HG03378 (cell line): ENCODE data around the gene NEFH.
"Not testable (repeated sequence)": the region's sequence is repeated elsewhere in the genome, so short reads cannot be mapped to it uniquely, and the experiment has no call there.

Source experiments
- ATAC-seq: cut with Tn5 transposase; IDR thresholded peaks from one replicate; pipeline ENCODE4 v1.9.1; 2021; ENCODE audit warnings: mild to moderate bottlenecking, moderate library complexity; ENCODE audit not compliant: unreplicated experiment

Gene NEFH

DNA sequence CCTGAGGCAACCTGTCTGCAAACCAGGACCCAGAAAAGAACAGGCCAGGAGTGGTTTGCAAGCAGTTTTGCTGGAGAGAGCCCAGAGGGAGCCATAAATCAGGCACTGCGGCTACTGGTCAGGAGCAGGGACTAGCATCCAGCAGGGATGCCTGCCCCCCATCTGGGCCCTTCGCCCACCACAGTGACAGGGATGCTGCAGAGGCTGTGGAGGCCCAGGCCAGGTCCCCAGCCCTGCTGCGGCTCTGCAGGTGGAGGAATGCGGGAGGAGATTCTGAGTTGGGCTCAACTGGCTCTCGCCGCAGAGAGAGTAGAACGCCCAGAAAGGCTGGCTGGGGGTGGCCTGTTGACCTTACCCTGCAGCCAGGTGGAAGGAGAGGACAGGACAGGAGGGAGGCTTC lies 16.4 kb upstream of the NEFH start:
- no peak for ATAC-seq

DNA sequence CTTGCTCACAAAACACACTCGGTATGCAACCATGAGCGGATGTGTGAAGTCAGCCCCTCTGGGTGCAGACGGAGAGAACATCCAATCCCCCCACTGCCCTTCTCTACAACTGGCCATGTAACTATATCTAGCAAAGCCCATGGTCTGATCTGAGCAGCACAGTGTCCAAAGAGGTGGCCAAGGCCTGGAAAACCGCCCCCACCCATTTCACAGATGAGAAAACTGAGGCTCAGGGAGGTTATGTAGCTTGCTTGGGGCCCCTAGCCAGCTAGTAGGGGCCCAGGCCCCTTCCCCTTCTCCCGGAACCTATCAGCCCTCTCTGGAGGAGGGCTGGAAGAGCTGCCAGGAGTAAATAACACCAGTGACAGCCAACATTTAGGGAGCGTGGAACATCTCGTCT lies 15.4 kb upstream of the NEFH start:
- no peak for ATAC-seq

GRCh38 chr22:29469755-29470154 lies 10.3 kb upstream of the NEFH start:
- ATAC-seq = no peak

GRCh38 chr22:29470159-29470855 lies 9.7 kb upstream of the NEFH start:
- ATAC-seq = no peak

GRCh38 chr22:29473001-29473400 lies 7.0 kb upstream of the NEFH start:
- no peak for ATAC-seq

- no peak for ATAC-seq
These were observed 4.5 kb upstream of the NEFH start for GRCh38 chr22:29475550-29475949.

DNA sequence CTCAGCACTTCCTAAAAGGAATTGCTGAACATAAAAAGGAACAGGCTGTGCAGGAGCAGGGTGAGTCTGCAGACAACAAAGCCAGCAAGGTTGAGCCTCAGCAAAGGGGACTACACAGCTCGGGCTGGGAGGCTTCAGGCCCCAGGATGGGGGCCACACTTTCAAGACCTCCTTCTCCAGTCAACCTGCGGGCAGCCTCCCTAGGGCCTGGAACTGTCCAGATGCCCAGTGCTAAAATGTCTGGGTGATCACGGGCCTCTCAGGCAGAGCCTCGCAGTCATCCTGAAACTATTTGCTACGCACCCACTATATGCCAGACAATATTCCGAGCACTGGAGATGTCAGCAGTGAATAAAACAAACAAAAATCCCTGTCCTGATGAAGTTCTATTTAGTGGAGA lies 3.9 kb upstream of the NEFH start:
- no peak for ATAC-seq

DNA sequence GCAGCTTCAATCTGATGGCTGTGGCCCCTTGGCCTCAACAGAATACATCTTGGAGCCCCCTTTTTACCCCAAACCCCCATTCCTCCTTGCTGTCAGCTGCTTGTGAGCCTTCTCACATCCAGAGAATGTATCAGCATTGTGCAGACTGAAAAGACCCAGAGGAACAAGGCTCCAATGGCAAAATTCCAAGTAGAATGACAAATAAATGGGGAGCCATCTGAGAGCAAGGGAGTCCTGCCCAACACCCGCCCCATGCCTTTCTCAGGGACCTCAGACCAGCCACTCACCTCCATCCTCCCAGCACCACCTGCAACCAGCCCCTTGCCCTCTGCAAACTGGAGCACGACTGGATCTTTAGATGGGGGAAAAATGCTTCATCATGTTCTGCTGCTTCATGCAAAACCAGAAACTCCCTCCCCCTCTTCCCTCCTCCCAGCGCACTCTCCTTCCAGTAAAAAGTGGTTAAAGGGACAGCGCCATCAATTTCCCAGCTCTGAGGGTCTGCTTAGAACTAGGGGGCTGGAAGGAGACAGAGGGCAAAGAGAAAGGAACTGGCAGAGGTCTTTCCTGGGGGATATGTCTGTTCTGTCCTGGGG lies 2.2 kb upstream of the NEFH start:
- ATAC-seq = no peak

DNA sequence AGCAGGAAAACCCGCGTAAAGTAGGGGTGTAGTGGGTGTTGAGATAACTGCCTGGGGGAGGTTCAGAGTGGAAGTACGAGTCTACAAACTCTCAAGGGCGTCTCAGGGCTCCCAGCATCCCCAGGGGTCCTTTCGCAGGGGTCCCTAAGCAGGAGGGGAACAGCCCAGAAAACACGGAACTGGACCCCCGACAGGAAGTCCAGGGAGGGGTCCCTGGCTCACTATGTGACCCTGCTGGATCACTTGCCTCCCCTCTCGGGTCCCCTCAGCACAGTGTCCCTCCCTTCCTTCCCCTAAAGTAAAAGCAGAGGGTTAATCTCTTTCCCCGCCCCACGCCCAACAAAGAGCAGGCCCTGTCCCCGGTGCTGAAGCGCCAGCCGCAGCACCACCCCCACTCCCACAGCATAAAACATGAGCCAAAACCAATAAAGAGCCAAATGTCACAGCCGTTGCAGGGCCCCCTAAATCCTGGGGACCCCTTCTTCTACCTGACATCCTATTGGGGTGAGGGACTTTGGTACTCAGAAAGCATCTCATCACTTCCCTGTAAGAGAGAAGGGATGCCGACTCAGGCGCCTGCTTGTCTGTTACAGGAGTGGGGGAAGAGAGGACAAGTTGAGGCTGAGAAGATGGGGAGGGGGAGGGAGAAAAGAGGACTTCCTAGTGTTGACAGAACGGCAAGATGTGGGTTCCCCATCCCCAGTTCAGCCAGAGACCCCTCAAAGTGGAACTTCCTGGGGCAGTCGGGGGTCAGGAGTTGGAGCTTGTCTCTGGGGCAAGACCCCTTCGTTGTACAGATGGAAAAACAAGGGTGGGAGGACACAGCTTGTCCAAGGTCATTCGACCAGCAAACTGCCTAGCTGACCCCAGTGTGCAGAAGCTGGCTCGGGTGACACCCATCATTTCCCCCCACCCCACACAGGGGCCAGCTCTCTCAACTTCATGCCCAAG lies 1.4 kb upstream of the NEFH start:
- no peak for ATAC-seq

- no peak for ATAC-seq
These were observed 169 bp downstream of the NEFH start for GRCh38 chr22:29480262-29480511.

DNA sequence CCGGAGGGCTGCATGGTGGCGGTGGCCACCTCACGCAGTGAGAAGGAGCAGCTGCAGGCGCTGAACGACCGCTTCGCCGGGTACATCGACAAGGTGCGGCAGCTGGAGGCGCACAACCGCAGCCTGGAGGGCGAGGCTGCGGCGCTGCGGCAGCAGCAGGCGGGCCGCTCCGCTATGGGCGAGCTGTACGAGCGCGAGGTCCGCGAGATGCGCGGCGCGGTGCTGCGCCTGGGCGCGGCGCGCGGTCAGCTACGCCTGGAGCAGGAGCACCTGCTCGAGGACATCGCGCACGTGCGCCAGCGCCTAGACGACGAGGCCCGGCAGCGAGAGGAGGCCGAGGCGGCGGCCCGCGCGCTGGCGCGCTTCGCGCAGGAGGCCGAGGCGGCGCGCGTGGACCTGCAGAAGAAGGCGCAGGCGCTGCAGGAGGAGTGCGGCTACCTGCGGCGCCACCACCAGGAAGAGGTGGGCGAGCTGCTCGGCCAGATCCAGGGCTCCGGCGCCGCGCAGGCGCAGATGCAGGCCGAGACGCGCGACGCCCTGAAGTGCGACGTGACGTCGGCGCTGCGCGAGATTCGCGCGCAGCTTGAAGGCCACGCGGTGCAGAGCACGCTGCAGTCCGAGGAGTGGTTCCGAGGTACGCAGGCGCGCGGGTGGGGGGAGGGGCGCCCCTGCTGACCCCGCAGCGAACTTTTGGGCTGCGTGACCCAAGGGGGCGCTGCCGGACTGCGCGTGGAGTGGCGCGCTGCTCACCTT lies 670 bp downstream of the NEFH start:
- no peak for ATAC-seq

- ATAC-seq = no peak
These were observed 1.4 kb downstream of the NEFH start for GRCh38 chr22:29481265-29482000.

GRCh38 chr22:29482253-29482652 lies 2.2 kb downstream of the NEFH start:
- no peak for ATAC-seq

- no peak for ATAC-seq
These were observed 2.7 kb downstream of the NEFH start for GRCh38 chr22:29482726-29483125.

- no peak for ATAC-seq
These were observed 3.2 kb downstream of the NEFH start for GRCh38 chr22:29483254-29483653.

- ATAC-seq = no peak
These were observed 4.6 kb downstream of the NEFH start for GRCh38 chr22:29484642-29485041.

DNA sequence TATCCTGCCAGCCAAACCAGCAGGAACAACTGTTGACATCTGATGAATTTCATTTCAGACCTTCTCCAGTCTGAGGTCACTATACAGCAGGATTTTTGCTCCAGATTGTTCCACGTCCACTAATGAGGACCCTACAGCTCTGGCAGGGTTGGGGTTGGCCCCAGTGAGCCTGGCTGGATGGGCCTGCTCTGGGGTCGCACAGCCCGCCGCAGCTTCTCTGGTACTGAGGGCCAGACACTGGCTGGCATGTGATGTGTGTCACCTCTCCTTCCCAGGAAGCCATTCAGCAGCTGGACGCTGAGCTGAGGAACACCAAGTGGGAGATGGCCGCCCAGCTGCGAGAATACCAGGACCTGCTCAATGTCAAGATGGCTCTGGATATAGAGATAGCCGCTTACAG lies 5.4 kb downstream of the NEFH start:
- no peak for ATAC-seq

DNA sequence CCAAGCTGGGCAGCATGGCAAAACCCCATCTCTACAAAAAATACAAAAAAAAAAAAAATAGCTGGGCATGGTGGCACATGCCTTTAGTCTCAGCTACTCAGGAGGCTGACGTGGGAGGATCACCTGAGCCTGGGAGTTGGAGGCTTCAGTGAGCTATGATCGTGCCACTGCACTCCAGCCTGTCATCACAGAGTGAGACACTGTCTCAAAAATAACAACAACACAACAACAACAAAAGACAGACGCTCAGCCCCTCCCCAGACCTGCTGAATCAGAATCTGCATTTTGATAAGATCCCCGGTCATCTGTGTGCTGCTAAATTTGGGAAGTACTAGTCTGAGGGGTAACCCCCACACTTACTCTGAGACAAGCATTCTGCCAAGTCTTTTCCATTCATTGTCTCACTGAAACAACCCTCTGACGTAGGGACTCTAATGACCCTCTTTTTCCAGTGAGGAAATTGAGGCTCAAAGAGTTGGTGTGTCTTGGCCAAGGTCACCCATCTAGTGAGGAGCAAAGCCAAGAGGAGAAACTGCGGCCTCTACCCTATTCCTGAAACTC lies 7.5 kb downstream of the NEFH start:
- no peak for ATAC-seq

- ATAC-seq = not testable (repeated sequence)
These were observed 9.2 kb downstream of the NEFH start for GRCh38 chr22:29489127-29489780.

DNA sequence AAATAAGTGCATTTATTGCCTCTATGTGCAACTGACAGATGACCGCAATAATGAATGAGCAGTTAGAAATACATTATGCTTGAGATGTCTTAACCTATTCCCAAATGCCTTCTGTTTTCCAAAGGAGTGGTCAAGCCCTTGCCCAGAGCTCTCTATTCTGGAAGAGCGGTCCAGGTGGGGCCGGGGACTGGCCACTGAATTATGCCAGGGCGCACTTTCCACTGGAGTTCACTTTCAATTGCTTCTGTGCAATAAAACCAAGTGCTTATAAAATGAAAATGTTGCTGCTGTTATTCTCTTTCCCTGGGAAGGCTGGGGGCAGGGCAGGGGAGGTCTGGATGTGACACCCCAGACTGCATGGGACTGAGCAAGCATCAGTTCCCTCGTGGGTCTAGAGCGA lies 11.0 kb downstream of the NEFH start:
- no peak for ATAC-seq
